ENCODE data around the gene MARF1.

DNA sequence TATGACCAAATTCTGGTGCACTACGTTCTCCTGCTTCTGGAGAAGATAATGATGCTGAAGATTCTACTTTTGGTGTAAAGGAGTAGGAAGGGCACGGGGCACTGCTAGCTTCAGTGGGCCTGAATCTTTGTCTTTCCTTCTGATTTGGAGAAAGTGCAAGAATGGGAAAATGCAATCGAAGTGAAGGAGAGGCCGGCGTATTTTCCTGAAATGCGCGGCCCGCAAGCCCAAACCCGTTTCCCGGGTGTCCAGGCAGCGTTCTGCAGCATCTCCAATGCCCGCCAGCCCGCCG lies 6.7 kb upstream of the MARF1 start:
- TF ChIP-seq, protein P1, sequence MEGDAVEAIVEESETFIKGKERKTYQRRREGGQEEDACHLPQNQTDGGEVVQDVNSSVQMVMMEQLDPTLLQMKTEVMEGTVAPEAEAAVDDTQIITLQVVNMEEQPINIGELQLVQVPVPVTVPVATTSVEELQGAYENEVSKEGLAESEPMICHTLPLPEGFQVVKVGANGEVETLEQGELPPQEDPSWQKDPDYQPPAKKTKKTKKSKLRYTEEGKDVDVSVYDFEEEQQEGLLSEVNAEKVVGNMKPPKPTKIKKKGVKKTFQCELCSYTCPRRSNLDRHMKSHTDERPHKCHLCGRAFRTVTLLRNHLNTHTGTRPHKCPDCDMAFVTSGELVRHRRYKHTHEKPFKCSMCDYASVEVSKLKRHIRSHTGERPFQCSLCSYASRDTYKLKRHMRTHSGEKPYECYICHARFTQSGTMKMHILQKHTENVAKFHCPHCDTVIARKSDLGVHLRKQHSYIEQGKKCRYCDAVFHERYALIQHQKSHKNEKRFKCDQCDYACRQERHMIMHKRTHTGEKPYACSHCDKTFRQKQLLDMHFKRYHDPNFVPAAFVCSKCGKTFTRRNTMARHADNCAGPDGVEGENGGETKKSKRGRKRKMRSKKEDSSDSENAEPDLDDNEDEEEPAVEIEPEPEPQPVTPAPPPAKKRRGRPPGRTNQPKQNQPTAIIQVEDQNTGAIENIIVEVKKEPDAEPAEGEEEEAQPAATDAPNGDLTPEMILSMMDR (IDR thresholded peaks at IDR 0.05): no peak
- no peak for TF ChIP-seq POLR2A (IDR thresholded peaks at IDR 0.05)

Data from thyroid gland (tissue), 4 donors.